ENCODE measurements around the gene BRWD1. TPM values are rescaled to one million over a fixed set of nuclear protein-coding genes. Genes with fewer than 3 reads are reported as not detected.

BRWD1 gene
- total RNA-seq, 1 donor from 2014 or later, result 43.8 TPM

DNA sequence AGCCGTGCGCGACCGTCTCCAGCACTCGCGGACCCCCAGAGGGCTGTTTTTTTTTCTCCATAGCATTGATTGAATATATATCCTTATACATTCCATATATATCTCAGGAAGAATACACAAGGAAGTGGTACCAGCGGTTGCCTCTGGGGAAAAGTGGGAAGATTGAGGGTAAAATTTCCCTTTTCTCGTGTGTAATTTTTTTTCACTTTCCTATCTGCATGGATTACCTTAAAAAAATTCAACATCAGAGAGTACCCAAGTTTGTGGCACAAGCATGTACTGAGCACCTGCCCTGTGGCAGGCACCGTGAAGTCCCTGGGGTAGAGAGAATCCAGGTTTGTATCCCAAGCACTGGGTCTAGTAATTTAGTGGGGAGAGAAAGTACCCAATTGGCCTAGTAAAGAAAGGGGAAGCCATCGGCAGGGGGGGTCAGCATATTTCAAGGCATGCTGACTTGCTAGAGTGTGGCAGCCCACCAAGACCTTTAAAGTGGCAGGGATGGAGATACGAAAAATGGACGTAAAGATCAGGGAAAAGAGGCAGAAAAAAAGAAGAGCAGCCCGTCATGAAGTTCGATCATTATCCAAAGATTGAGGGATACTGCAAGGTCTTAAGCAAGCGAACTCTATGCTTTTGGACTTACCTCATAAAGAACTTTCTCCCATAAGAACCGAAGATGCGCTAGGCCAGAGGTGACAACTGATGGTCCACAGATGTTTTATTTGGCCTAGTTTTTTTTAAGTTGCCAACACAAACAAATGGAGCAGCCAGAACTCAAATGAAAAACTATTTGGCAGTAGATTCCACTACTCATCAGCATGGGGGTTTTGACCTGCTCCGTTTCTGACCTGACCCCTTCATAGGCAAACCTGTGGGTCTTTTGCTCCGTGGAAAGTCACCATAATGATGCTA lies 36.9 kb upstream of the BRWD1 start:
- peaks cover 23% of the 10 kb centered on the region for H3K36me3 Mint-ChIP-seq (ENCODE audit: low read depth, unreplicated experiment)
- H3K27ac Mint-ChIP-seq (ENCODE audit: unreplicated experiment), result peak overlapping the region; percentile 97
- no peaks in the 10 kb centered on the region for H3K9me3 Mint-ChIP-seq (ENCODE audit: unreplicated experiment)
- DNase-seq (ENCODE audit: low spot score), result no peak
- H3K4me3 Mint-ChIP-seq (ENCODE audit: unreplicated experiment), result peak overlapping the region; percentile 98
- no peak for TF ChIP-seq CTCF (IDR thresholded peaks at IDR 0.05; ENCODE audit: unreplicated experiment)
- H3K4me1 Mint-ChIP-seq (ENCODE audit: unreplicated experiment), result peaks cover 20% of the 10 kb centered on the region
- H3K27me3 Mint-ChIP-seq (ENCODE audit: unreplicated experiment), result peaks cover 14% of the 10 kb centered on the region

- H3K27ac Mint-ChIP-seq (ENCODE audit: unreplicated experiment), result peak overlapping the region; percentile 97
- H3K36me3 Mint-ChIP-seq (ENCODE audit: low read depth, unreplicated experiment), result peaks cover 30% of the 10 kb centered on the region
- peaks cover 24% of the 10 kb centered on the region for H3K4me1 Mint-ChIP-seq (ENCODE audit: unreplicated experiment)
- DNase-seq (ENCODE audit: low spot score), result peak; percentile 97
- H3K9me3 Mint-ChIP-seq (ENCODE audit: unreplicated experiment), result no peaks in the 10 kb centered on the region
- H3K27me3 Mint-ChIP-seq (ENCODE audit: unreplicated experiment), result peaks cover 14% of the 10 kb centered on the region
- peak overlapping the region; percentile 98 for H3K4me3 Mint-ChIP-seq (ENCODE audit: unreplicated experiment)
- TF ChIP-seq CTCF (IDR thresholded peaks at IDR 0.05; ENCODE audit: unreplicated experiment), result no peak
These were observed 36.0 kb upstream of the BRWD1 start for GRCh38 chr21:39349211-39350093.

- TF ChIP-seq CTCF (IDR thresholded peaks at IDR 0.05; ENCODE audit: unreplicated experiment), result no peak
- H3K4me1 Mint-ChIP-seq (ENCODE audit: unreplicated experiment), result peaks cover 24% of the 10 kb centered on the region
- peaks cover 33% of the 10 kb centered on the region for H3K36me3 Mint-ChIP-seq (ENCODE audit: low read depth, unreplicated experiment)
- H3K9me3 Mint-ChIP-seq (ENCODE audit: unreplicated experiment), result no peaks in the 10 kb centered on the region
- peaks cover 14% of the 10 kb centered on the region for H3K27me3 Mint-ChIP-seq (ENCODE audit: unreplicated experiment)
- DNase-seq (ENCODE audit: low spot score), result peak; percentile 81
- peak within 1 kb of the TSS; percentile 98 for H3K4me3 Mint-ChIP-seq (ENCODE audit: unreplicated experiment)
- peak within 1 kb of the TSS; percentile 97 for H3K27ac Mint-ChIP-seq (ENCODE audit: unreplicated experiment)
These were observed 35.2 kb upstream of the BRWD1 start, which contains the start of gene HMGN1 for GRCh38 chr21:39348355-39349210. Gene HMGN1 (minus strand): TSS chr21:39349088. CDS start chr21:39348917, 171 bp downstream.

DNA sequence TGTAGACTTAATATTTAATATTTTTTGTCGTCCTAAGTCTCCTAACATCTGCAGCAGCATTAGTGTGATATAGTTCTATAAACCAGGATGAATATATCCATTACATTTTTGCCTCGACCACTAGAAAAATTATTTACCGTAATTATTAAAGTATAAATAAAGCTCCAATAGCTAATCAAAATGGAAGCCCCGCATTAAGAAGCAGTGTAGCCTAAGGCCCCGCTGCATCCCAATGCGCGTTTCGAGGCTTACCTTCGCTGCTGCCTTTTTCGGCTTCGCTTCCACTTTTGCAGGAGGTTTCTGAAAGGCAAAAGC lies 34.6 kb upstream of the BRWD1 start:
- no peak for TF ChIP-seq CTCF (IDR thresholded peaks at IDR 0.05; ENCODE audit: unreplicated experiment)
- peaks cover 24% of the 10 kb centered on the region for H3K4me1 Mint-ChIP-seq (ENCODE audit: unreplicated experiment)
- no peak for DNase-seq (ENCODE audit: low spot score)
- peak overlapping the region; percentile 94 for H3K27ac Mint-ChIP-seq (ENCODE audit: unreplicated experiment)
- peaks cover 39% of the 10 kb centered on the region for H3K36me3 Mint-ChIP-seq (ENCODE audit: low read depth, unreplicated experiment)
- peaks cover 14% of the 10 kb centered on the region for H3K27me3 Mint-ChIP-seq (ENCODE audit: unreplicated experiment)
- H3K9me3 Mint-ChIP-seq (ENCODE audit: unreplicated experiment), result no peaks in the 10 kb centered on the region
- peak overlapping the region; percentile 97 for H3K4me3 Mint-ChIP-seq (ENCODE audit: unreplicated experiment)
